RWPE2 (cell line): Measurements from ENCODE around the gene ZNF385C.
A peak's percentile ranks its signal among the peaks of the same experiment; 100 is the strongest.

Source experiments
- ATAC-seq: fragments of 200-7000 bp; cut with Tn5 transposase; 3 replicates; pipeline ENCODE4 v1.9.1; 2021; ENCODE audit warnings: low read depth
- DNase-seq: peaks from one replicate; pipeline ENCODE4 v3.0.0-alpha.2; 2020; ENCODE audit warnings: low spot score
- H3K27ac ChIP-seq: fragments of 450-650 bp; 2 replicates; pipeline ENCODE4 v1.5.1; 2017; ENCODE audit warnings: mild to moderate bottlenecking; ENCODE audit not compliant: poor library complexity, severe bottlenecking
- H3K27me3 ChIP-seq: fragments of 250-450 bp; sonication (Bioruptor Pico); 2 replicates; pipeline ENCODE4 v1.5.1; 2021; ENCODE audit warnings: mild to moderate bottlenecking, moderate library complexity; ENCODE audit not compliant: insufficient read depth, poor library complexity, severe bottlenecking
- H3K36me3 ChIP-seq: fragments of 250-450 bp; sonication (Bioruptor Pico); 2 replicates; pipeline ENCODE4 v1.5.1; 2020; ENCODE audit warnings: low read depth, mild to moderate bottlenecking, moderate library complexity
- H3K4me1 ChIP-seq: fragments of 250-450 bp; sonication (Bioruptor Pico); 2 replicates; pipeline ENCODE4 v1.5.1; 2021; ENCODE audit warnings: mild to moderate bottlenecking, moderate library complexity; ENCODE audit not compliant: insufficient read depth, poor library complexity, severe bottlenecking
- H3K4me3 ChIP-seq: fragments of 250-450 bp; sonication (Bioruptor Pico); 2 replicates; pipeline ENCODE4 v1.5.1; 2021; ENCODE audit warnings: mild to moderate bottlenecking, moderate library complexity; ENCODE audit not compliant: severe bottlenecking
- H3K9me3 ChIP-seq: fragments of 250-450 bp; sonication (Bioruptor Pico); 2 replicates; pipeline ENCODE4 v1.5.1; 2021; ENCODE audit warnings: mild to moderate bottlenecking, moderate library complexity; ENCODE audit not compliant: severe bottlenecking
- TF ChIP-seq, protein P1 (sequence below): fragments of 450-650 bp; IDR thresholded peaks from one replicate; pipeline ENCODE4 v1.5.1; 2017; ENCODE audit warnings: mild to moderate bottlenecking, moderate library complexity; ENCODE audit not compliant: poor library complexity, severe bottlenecking

ZNF385C gene

DNA sequence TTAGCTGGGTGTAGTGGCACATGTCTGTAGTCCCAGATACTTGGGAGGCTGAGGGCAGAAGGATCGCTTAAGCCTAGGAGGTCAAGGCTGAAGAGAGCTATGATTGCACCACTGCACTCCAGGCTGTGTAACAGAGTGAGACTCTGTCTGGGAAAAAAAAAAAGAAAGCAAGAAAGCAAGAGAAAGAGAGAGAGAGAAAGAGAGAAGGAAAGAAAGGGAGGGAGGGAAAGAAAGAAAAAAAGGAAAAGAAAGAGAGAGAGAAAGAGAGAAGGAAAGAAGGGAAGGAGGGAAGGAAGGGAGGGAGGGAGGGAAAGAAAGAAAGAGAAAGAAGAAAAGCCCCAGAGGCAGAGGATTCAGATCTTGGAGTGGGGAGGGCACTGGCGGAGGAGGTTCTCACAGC is 7.7 kb upstream of the ZNF385C start:
- H3K4me1 ChIP-seq, result no peaks in the 10 kb centered on the region
- ATAC-seq, result no peak
- no peak for DNase-seq
- H3K9me3 ChIP-seq, result no peaks in the 10 kb centered on the region
- no peak overlapping the region for H3K27ac ChIP-seq
- H3K27me3 ChIP-seq, result no peaks in the 10 kb centered on the region
- no peaks in the 10 kb centered on the region for H3K36me3 ChIP-seq
- TF ChIP-seq, protein P1, sequence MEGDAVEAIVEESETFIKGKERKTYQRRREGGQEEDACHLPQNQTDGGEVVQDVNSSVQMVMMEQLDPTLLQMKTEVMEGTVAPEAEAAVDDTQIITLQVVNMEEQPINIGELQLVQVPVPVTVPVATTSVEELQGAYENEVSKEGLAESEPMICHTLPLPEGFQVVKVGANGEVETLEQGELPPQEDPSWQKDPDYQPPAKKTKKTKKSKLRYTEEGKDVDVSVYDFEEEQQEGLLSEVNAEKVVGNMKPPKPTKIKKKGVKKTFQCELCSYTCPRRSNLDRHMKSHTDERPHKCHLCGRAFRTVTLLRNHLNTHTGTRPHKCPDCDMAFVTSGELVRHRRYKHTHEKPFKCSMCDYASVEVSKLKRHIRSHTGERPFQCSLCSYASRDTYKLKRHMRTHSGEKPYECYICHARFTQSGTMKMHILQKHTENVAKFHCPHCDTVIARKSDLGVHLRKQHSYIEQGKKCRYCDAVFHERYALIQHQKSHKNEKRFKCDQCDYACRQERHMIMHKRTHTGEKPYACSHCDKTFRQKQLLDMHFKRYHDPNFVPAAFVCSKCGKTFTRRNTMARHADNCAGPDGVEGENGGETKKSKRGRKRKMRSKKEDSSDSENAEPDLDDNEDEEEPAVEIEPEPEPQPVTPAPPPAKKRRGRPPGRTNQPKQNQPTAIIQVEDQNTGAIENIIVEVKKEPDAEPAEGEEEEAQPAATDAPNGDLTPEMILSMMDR, result no peak
- no peak overlapping the region for H3K4me3 ChIP-seq

DNA sequence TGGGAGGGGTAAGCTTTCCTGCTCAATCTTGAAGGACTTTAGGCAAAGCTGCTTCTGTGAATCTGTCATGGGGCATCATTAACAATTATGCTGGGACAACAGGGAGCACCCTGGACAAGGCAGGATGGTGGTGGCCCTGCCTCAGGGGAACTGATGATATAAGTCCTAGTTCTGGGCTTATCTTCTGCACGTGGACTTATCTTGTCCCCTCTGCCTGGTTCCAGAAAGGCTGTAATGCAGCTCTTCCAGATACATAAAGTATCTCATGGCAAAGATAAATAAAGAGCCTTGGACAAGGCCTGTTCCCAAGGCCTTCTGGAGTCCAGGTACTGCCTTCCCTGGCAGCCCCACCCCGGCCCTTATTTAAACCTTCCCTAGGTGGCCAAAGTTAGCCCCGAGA is 6.0 kb upstream of the ZNF385C start:
- DNase-seq (no peak), ATAC-seq (no peak)
- H3K27me3 ChIP-seq, result no peaks in the 10 kb centered on the region
- no peaks in the 10 kb centered on the region for H3K9me3 ChIP-seq
- TF ChIP-seq, protein P1, result no peak
- H3K4me1 ChIP-seq, result no peaks in the 10 kb centered on the region
- H3K4me3 ChIP-seq, result no peak overlapping the region
- H3K36me3 ChIP-seq, result no peaks in the 10 kb centered on the region
- H3K27ac ChIP-seq, result no peak overlapping the region

DNA sequence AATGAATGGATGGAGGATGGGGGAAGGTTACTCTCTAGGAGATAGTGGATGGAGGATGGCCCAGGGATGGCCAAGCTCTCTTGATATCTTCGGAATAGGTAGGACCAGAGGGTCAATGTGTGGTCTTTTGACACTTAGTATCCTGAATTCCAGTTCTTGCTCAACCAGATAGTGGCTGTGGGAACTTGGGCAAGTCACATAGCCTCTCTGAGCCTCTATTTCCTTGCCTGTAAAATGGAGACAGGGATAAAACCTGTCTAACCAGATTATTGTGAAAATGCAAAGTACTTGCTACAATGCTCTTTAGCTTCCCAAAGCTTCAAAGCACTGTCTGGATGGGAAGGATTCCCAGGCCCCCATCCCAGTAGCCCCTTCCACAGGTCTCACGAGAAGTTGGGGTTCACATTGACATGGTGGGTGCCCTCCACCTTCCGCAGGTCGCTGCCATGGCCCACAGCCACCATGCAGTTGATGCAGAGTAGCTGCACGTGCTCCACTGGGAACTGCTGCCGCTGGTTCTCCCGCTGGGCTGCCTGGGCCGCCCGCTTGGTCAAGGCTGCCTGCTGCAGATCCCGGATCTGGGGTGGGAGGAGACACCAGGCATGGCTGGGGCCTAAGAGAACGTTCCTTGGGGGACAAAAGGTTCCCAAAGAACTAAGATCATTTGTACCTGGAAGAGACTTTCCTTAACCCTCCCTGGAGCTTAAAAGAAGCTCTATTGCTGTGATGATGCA is 5.1 kb upstream of the ZNF385C start:
- Histone ChIP-seq H3K27ac (no peak overlapping the region), H3K9me3 (no peaks in the 10 kb centered on the region), H3K4me3 (no peak overlapping the region), H3K4me1 (no peaks in the 10 kb centered on the region), H3K27me3 (no peaks in the 10 kb centered on the region), H3K36me3 (no peaks in the 10 kb centered on the region)
- ATAC-seq, result no peak
- DNase-seq, result no peak
- TF ChIP-seq, protein P1, result no peak

DNA sequence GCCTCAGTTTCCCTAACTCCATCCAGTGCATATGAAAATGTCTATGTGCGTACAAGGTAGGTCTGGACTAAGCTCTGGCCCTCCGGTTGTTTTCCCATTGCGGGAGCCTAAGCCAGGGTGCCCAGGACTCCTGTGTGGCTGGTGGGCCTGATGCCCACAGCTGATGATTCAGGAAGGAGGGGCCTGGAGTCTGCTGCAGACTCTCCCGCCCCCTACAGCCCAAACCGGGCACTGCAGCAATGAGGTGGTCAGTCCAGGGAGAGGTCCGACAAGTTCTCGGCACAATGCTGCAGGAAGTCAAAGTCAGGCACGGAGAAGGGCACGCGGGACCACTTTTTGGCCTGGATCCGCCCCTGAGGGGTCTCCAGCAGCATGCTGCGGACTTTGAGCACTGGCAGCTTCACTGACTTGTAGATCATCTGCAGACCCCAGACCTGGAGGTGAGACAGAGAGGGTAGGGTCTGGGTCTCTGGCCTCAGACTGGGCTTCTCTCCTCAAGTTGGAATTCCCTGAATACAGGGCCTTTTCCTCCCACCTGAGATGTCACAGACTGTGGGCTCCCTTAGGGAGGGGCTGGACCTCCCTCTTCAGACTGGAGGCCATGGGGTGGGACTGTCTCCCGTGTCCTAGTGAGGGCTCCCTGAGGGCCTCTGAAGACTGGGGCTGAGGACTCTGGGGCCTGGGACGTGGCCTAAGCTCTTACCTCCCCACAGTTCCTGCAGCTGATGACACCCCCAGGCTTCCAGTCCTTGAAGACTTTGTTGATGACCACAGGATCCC is 3.4 kb upstream of the ZNF385C start:
- Histone ChIP-seq H3K4me3 (no peak overlapping the region), H3K4me1 (no peaks in the 10 kb centered on the region), H3K9me3 (no peaks in the 10 kb centered on the region), H3K27ac (no peak overlapping the region), H3K27me3 (peaks cover 11% of the 10 kb centered on the region), H3K36me3 (no peaks in the 10 kb centered on the region)
- DNase-seq (no peak), ATAC-seq (peak; percentile 31; the same call in 1 of the 3 replicates)
- TF ChIP-seq, protein P1, result peak; percentile 58
